ENCODE data around the gene ERG. TPM values are rescaled to one million over a fixed set of nuclear protein-coding genes. Genes with fewer than 3 reads are reported as not detected.

ERG gene
- total and polyA plus RNA-seq, 3 donors from 2014 or later, result 3.7 to 8.0 (median 5.0) TPM

DNA sequence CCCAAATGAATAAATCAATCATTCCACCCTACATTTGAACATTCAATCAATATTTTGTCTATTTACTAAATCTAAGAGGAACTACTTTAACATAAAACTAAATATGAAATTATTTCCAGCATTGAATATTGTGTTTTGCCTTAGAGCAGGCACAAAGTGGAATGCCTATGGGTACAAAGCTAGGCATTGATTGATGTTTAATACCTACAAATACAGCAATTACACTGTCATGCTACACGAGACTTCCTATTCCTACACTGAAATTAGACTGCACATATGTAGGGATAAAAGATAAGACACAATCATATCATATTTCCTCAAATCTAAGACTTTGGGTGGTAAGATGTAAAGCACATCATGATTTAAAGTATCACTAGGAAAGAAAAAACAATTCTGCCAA, 12.9 kb upstream of the ERG start:
- Histone ChIP-seq H3K9me3 (no peaks in the 10 kb centered on the region), H3K36me3 (ENCODE audit: low read depth, missing control alignments) (no peaks in the 10 kb centered on the region), H3K4me1 (no peaks in the 10 kb centered on the region), H3K27ac (no peak overlapping the region), H3K27me3 (no peaks in the 10 kb centered on the region), H3K4me3 (no peak overlapping the region)
- DNase-seq, result no peak
- intact Hi-C loops (cut with DNase I; ENCODE audit: low total_unique reads), result no loop called here
- TF ChIP-seq, protein P1, sequence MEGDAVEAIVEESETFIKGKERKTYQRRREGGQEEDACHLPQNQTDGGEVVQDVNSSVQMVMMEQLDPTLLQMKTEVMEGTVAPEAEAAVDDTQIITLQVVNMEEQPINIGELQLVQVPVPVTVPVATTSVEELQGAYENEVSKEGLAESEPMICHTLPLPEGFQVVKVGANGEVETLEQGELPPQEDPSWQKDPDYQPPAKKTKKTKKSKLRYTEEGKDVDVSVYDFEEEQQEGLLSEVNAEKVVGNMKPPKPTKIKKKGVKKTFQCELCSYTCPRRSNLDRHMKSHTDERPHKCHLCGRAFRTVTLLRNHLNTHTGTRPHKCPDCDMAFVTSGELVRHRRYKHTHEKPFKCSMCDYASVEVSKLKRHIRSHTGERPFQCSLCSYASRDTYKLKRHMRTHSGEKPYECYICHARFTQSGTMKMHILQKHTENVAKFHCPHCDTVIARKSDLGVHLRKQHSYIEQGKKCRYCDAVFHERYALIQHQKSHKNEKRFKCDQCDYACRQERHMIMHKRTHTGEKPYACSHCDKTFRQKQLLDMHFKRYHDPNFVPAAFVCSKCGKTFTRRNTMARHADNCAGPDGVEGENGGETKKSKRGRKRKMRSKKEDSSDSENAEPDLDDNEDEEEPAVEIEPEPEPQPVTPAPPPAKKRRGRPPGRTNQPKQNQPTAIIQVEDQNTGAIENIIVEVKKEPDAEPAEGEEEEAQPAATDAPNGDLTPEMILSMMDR (IDR thresholded peaks at IDR 0.05), result no peak
- TF ChIP-seq POLR2A (IDR thresholded peaks at IDR 0.05), result no peak
- 90 to 93% methylated on average over 1 of the region's 1 CpG for WGBS, 2 donors

DNA sequence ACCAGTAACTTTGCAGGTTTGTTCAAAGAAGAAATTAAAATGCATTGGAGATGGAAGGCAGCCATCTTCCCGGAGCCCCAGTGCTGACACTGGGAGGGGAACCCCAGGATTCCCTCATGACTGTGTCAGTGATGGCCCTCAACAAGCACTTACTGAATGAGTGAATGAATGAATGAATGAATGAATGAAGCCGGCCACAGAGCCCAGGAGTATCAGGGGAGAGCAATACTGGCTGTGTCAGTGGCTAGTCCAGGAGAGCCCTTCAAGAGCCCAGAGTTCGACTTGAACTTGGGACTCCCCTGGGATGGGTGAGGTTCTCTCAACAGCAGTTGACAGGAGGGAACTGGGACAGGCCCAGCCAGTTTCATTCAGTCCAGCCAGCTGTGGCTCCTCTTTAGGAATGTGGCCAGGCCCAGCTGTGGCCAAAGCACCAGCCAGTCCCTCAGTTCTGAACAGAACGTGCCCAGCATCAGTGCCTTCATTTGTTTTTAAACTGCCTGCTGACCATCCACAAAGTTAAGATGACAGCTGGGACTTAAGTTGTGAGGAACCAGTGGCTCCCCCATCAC, 9.2 kb upstream of the ERG start:
- intact Hi-C loops (cut with DNase I; ENCODE audit: low total_unique reads), result no loop called here
- no peak for TF ChIP-seq POLR2A (IDR thresholded peaks at IDR 0.05)
- TF ChIP-seq, protein P1 (IDR thresholded peaks at IDR 0.05), result no peak
- WGBS, 2 donors, result 48% methylated on average over 4 of the region's 4 CpGs

DNA sequence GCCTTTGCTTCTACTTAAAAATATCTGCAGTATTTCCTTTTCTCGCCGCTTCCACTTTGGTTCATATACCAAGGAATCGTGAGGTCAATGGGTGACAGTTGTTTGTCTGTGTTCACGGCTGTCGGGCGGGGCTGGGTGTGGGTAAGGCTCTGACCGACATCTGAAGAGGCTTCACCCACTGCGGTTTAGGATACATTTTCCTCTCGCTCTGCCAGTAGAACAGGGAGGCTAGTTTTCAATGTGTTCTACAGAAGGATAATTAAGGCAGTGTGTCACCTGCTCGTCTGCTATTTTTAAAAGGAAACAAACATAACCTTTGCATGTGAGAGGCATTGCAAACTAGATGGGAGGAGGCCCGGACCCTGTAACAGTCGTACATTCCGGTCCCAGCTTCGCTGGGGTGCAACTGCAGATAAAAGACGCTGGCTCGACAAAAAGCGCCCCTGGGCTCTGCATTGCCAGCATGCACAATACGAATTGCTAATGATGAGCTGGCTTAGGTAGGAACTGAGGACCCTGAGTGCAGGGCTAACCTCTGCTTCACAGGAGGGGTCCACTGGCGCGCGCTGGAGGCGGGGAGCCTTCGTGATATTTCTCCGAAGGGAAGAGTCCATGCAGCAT, 8.5 kb upstream of the ERG start:
- H3K36me3 ChIP-seq (ENCODE audit: low read depth, missing control alignments), result no peaks in the 10 kb centered on the region
- no peak overlapping the region for H3K4me3 ChIP-seq
- no peaks in the 10 kb centered on the region for H3K4me1 ChIP-seq
- no peaks in the 10 kb centered on the region for H3K9me3 ChIP-seq
- 45 to 62% methylated on average over 24 of the region's 24 CpGs for WGBS, 2 donors
- no peak for DNase-seq
- TF ChIP-seq, protein P1 (IDR thresholded peaks at IDR 0.05), result no peak
- no peak for TF ChIP-seq POLR2A (IDR thresholded peaks at IDR 0.05)
- intact Hi-C loops (cut with DNase I; ENCODE audit: low total_unique reads), result no loop called here
- H3K27me3 ChIP-seq, result no peaks in the 10 kb centered on the region
- H3K27ac ChIP-seq, result no peak overlapping the region

More for the DNA sequence above, 9.2 kb upstream of the ERG start:
- Histone ChIP-seq H3K4me3 (no peak overlapping the region), H3K27me3 (no peaks in the 10 kb centered on the region), H3K36me3 (ENCODE audit: low read depth, missing control alignments) (no peaks in the 10 kb centered on the region), H3K27ac (no peak overlapping the region), H3K9me3 (no peaks in the 10 kb centered on the region), H3K4me1 (no peaks in the 10 kb centered on the region)
- no peak for DNase-seq

DNA sequence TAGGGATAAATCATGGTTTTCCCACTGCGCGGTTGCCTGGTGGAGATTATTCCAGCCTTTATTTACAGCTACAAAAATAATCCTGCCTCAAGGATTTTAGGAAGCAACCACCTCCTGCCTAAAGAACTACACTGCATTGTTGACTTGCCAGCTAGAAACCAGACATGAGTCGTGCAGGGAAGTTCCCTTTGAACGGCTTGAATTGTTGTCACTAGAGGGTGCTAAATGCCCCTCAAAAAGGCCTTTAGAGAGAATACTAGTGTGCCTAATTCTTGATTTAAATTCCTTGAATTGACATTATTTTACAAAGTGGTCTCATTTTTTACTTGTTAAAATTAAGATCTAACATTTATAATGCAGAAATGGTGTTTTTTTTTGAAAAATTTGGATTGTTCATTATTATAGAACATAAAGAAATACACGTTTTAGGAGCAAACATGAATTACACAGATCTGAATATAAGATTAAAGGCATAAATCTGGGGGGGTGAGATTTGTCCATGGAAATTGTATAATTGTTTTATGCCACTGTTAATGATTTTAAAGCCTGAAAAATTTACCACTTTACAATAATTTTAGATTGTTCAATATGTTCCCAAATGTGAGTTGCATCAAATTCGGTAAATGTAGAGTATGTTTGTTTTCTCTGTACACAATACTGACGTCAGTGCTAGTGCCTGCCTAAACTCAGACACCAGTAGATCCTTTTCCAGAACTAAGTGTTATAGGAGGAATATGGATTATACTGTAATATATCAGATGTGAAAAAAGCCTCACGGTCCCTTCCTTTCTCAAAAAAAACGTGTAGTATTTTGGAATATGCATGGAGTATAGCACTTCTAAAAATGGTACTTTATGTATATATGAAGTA, 7.6 kb upstream of the ERG start:
- Histone ChIP-seq H3K4me3 (no peak overlapping the region), H3K27ac (no peak overlapping the region), H3K9me3 (no peaks in the 10 kb centered on the region), H3K27me3 (no peaks in the 10 kb centered on the region), H3K36me3 (ENCODE audit: low read depth, missing control alignments) (no peaks in the 10 kb centered on the region), H3K4me1 (no peaks in the 10 kb centered on the region)
- TF ChIP-seq POLR2A (IDR thresholded peaks at IDR 0.05), result no peak
- TF ChIP-seq, protein P1 (IDR thresholded peaks at IDR 0.05), result peak; percentile 41 to 53 (median 51)
- DNase-seq, result peak; percentile 42
- WGBS, 2 donors, result 49 to 51% methylated on average over 9 of the region's 9 CpGs
- intact Hi-C loops (cut with DNase I; ENCODE audit: low total_unique reads), result no loop called here

Data from testis (tissue), 3 donors.